Psoas muscle (tissue), 8 donors: ENCODE results near the gene RFPL2. TPM values are rescaled to one million over a fixed set of nuclear protein-coding genes. Genes with fewer than 3 reads are reported as not detected.
"Not testable (repeated sequence)": the region's sequence is repeated elsewhere in the genome, so short reads cannot be mapped to it uniquely, and the experiment has no call there.

Experiments used
- ATAC-seq, 4 donors: fragments of 200-7000 bp; cut with Tn5 transposase; one replicate each; pipeline ENCODE4 v1.9.1; 2020; ENCODE audit warnings: moderate library complexity in 3 of 4, mild to moderate bottlenecking in 2 of 4
- DNase-seq, 2 donors: peaks; one replicate each; pipeline ENCODE4 v3.0.0-alpha.2; 2020
- H3K27ac ChIP-seq: fragments of 200-600 bp; one replicate; pipeline ENCODE4 v1.8.0; 2022
- H3K27me3 ChIP-seq, 3 donors: fragments of 200-600 bp in 1 of 3; one replicate each; pipeline versions ENCODE4 v1.6.1 to v1.8.0; 2013 to 2022; ENCODE audit warnings: low read length in 2 of 3, mild to moderate bottlenecking in 2 of 3, moderate library complexity in 1 of 3; ENCODE audit not compliant: insufficient read depth in 3 of 3
- H3K36me3 ChIP-seq, 2 donors: fragments of 200-600 bp in 1 of 2; one replicate each; pipeline versions ENCODE4 v1.6.1 to v1.8.0; 2013 to 2022; ENCODE audit warnings: low read depth in 1 of 2, mild to moderate bottlenecking in 1 of 2, moderate library complexity in 1 of 2; ENCODE audit not compliant: insufficient read depth in 1 of 2
- H3K4me1 ChIP-seq: fragments of 200-600 bp; one replicate; pipeline ENCODE4 v1.8.0; 2022
- H3K4me3 ChIP-seq: fragments of 200-600 bp; one replicate; pipeline ENCODE4 v1.8.0; 2022; ENCODE audit warnings: mild to moderate bottlenecking
- H3K9me3 ChIP-seq: fragments of 200-600 bp; one replicate; pipeline ENCODE4 v1.8.0; 2022
- CTCF ChIP-seq: fragments of 200-600 bp; IDR thresholded peaks from one replicate; pipeline ENCODE4 v1.8.0; 2022; ENCODE audit warnings: antibody characterized with exemption
- WGBS, 3 donors: extraction: QIAGEN DNeasy Blood & Tissue Kit; methylation state at CpG; one replicate each; pipeline versions ENCODE4 v1.1.6 to v1.1.7; 2013; 5-methylcytosine and 5-hydroxymethylcytosine counted together
- intact Hi-C, 2 donors: fragments of 100-400 bp; cut with DNase I; formaldehyde crosslinking; loops; one replicate each; pipeline versions ENCODE4 v1.11.0 to v1.14.2; 2022
- polyA plus RNA-seq, 3 donors: library from polyadenylated mRNA; stranded (reverse); fragments of 200-250 nt; gene quantifications; one replicate each; pipeline ENCODE4 v1.2.3, GENCODE V29; 2013
- total RNA-seq, 4 donors: library from RNA; stranded (reverse); fragmentation: NEBNext Ultra II Directional in 2 of 4; extraction: Animal tissue kit (Norgen Biotek cat#: 25700) in 2 of 4; gene quantifications; one replicate each; pipeline versions ENCODE4 v1.2.1 to v1.2.4, GENCODE V29; 2021 to 2023
- donor health status: healthy with polysubstance abuse.
- donor health status: DM: no; HTN: no; CAD: no; lungs with moderate emphysema.
- donor health status: Bipolar disorder and iron deficiency.
- donor health status: healthy.
- donor health status: DM: yes; HTN: yes; CAD: no.
- donor health status: DM: no; HTN: no; CAD: no.
- donor health status: DM: no; HTN: no; CAD: no.
- donor health status: DM: yes; HTN: yes; CAD: no.

RFPL2 gene
- total and polyA plus RNA-seq, 7 donors = not detected

- no peaks in the 10 kb centered on the region for H3K36me3 ChIP-seq
- no peaks in the 10 kb centered on the region for H3K4me1 ChIP-seq
- no peak within 1 kb of the TSS for H3K27ac ChIP-seq
- no peaks in the 10 kb centered on the region for H3K9me3 ChIP-seq
- H3K27me3 ChIP-seq = peaks cover 0 to 14% (median 5%) of the 10 kb centered on the region in 3 donors
- 69 to 76% (median 72%) methylated on average over 12 of the region's 12 CpGs for WGBS, 3 donors
- ATAC-seq (no peak), DNase-seq (no peak)
- no peak within 1 kb of the TSS for H3K4me3 ChIP-seq
- no peak for TF ChIP-seq CTCF
- intact Hi-C loops = no loop called here
Measured at GRCh38 chr22:32158712-32159533, 46.0 kb downstream of the RFPL2 start, which contains the start of gene C22orf42. TSS of gene C22orf42 (minus strand) at chr22:32159303. CDS start at chr22:32159215, 88 bp downstream.

- H3K4me3 ChIP-seq, intact Hi-C loops, H3K9me3 ChIP-seq, H3K36me3 ChIP-seq, H3K27ac ChIP-seq, ATAC-seq, H3K4me1 ChIP-seq, DNase-seq: not testable (repeated sequence)
- H3K27me3 ChIP-seq = peaks cover 0 to 11% (median 5%) of the 10 kb centered on the region in 3 donors
- 61 to 83% (median 78%) methylated on average over 5 of the region's 5 CpGs for WGBS, 3 donors
Measured at GRCh38 chr22:32157632-32158031, 47.2 kb downstream of the RFPL2 start.

- H3K9me3 ChIP-seq, H3K4me1 ChIP-seq, H3K4me3 ChIP-seq, H3K27ac ChIP-seq, ATAC-seq, intact Hi-C loops, H3K36me3 ChIP-seq, DNase-seq: not testable (repeated sequence)
- 71 to 74% (median 73%) methylated on average over 4 of the region's 4 CpGs for WGBS, 3 donors
- peaks cover 0 to 11% (median 5%) of the 10 kb centered on the region in 3 donors for H3K27me3 ChIP-seq
Measured at GRCh38 chr22:32154727-32155126, 50.1 kb downstream of the RFPL2 start.

- H3K27ac ChIP-seq, intact Hi-C loops, ATAC-seq, H3K4me1 ChIP-seq, H3K4me3 ChIP-seq, H3K27me3 ChIP-seq, H3K36me3 ChIP-seq, DNase-seq, H3K9me3 ChIP-seq: not testable (repeated sequence)
- WGBS, 3 donors = 67 to 85% (median 78%) methylated on average over 6 of the region's 6 CpGs
Measured at GRCh38 chr22:32151641-32152040, 53.2 kb downstream of the RFPL2 start.

GRCh38 chr22:32150647-32151046 is 54.2 kb downstream of the RFPL2 start:
- DNase-seq, H3K4me1 ChIP-seq, intact Hi-C loops, H3K27me3 ChIP-seq, H3K9me3 ChIP-seq, H3K4me3 ChIP-seq, H3K27ac ChIP-seq, H3K36me3 ChIP-seq, ATAC-seq: not testable (repeated sequence)
- 64 to 68% (median 66%) methylated on average over 7 of the region's 7 CpGs for WGBS, 3 donors

GRCh38 chr22:32148372-32148771 is 56.5 kb downstream of the RFPL2 start:
- H3K27ac ChIP-seq, DNase-seq, H3K27me3 ChIP-seq, H3K9me3 ChIP-seq, ATAC-seq, H3K4me3 ChIP-seq, intact Hi-C loops, H3K36me3 ChIP-seq, H3K4me1 ChIP-seq: not testable (repeated sequence)
- WGBS, 3 donors = 89 to 90% (median 89%) methylated on average over 4 of the region's 4 CpGs

GRCh38 chr22:32147128-32147527 is 57.7 kb downstream of the RFPL2 start:
- H3K36me3 ChIP-seq, H3K4me1 ChIP-seq, DNase-seq, intact Hi-C loops, H3K27me3 ChIP-seq, H3K9me3 ChIP-seq, H3K4me3 ChIP-seq, ATAC-seq, H3K27ac ChIP-seq: not testable (repeated sequence)
- WGBS, 3 donors = 67 to 79% (median 78%) methylated on average over 7 to 8 of the region's 8 CpGs
